Activated gamma-delta T cell treated with Interleukin-2 at 50 U/mL for 16 hours (primary cell): Measurements from ENCODE around the gene ATP13A3.

Source experiments
- DNase-seq: peaks from one replicate; pipeline ENCODE4 v3.0.0-alpha.2; 2020

ATP13A3 gene

DNA sequence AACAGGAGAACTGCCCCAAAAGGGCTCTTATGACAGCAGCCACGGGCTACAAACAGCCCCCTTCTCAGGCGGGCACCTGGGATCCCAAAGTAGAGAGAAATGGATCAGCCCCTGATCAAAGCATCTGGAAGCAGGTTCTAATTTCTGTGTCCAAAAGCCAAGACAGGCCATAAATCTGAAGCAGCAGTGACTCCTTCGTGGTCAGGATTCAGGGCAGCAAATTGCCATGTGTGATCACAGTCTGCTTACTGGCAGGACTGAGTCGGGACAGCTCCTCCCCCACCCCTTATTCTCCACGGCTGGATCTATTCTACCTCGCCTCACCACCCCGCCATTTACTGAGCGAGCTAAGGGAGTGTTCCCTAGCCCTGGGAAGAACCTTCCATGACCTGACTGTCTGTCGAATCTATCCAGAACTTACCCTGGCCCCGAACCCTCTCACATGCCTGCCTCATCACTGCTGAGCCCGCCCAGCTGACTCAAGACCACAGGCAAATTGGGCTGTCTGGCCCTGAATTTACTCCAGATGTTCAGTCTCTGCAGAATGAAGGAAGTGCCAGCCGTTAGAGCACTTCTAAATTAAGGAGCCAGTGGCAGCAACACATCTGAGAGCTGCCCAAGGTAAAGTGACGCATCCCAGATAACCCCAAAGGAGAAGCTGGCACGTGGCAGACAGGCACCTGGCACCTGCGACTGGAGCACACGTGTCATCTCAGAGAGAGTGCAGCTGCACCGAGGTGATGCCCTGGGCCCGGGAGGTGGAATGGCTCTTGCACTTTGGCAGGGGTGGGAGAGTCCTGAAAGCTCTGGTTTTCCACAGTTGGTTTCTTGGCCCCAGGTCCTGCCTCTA is 118.6 kb downstream of the ATP13A3 start:
- no peak for DNase-seq

DNA sequence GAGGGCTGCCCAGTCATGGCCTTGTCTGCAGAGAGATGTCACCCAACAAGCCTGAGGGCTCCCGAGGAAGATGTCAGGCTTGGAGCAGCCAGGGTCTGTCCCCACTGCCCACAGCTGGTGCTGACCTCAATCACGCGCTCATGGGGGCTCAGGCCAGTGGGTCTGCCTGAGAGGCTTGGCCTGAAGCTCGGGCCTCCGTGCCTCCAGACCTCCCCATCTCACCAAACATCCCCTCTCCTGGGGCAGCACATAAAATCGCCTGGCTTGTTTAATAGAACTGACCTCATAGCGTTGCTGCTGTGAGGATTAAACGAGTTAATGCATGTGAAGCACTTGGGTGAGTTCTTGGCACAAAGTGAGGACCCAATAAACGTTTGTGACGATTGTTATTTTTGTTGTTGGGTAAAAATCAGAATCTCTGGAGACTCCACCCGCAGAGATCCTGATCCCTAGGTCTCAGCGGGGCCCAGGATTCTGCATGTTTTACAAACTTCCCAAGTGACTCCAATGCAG is 120.8 kb downstream of the ATP13A3 start:
- no peak for DNase-seq

DNA sequence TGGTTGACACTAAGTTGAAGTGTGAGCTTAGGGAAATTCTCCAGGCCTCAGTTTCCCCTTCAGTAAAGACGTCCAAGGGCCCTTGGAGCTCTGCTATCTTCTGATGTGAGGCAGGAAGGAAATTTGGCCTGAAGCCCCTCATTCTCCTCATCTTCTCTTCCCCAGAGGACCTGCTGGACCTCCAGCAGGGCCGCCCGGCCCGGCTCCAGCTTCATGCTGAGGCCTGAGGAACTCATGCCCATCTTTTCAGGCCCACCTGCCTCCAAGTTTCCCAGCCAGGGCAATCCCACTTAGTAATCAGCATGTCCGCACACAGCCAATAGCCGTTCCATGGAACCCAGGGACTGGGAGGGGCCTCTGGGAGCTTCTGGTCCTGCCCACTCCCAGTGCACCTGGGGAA is 121.3 kb downstream of the ATP13A3 start:
- no peak for DNase-seq

DNA sequence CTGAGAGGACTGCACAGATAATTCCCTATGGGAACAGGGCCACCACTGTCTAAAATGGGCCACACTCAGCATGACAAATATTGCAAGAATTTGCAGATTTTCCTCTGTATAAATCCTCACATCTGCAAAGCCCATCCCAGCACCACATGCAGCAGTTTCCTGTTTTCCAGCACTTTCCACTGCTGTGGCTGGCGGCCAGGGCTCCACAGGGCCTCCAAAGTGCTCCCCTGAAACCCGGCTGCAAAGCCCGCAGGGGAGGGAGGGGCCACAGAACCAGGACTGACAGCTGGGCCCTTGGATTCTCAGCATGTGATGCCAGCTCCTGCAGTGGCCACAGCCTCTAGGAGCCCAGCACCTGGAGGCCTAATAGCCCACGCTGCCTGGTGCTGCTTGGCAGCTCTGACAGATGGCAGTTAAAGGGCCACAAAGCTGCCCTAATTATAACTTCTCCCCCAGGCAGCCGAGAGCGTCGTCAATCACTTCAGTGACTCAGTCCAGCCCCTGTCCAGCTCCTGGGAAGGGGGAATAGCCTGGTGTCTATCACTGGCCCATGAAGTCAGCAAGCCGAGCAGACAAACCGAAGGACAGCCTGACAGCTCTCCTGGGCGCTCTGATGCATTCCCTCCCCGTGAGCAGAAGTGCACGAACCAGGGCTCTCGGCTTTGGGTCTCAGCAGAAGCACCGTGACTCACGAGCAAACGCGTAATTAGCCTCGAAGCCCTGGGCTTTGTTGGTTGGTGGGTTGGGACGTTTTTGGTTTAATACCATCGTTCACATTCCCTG is 122.0 kb downstream of the ATP13A3 start:
- DNase-seq: no peak

DNA sequence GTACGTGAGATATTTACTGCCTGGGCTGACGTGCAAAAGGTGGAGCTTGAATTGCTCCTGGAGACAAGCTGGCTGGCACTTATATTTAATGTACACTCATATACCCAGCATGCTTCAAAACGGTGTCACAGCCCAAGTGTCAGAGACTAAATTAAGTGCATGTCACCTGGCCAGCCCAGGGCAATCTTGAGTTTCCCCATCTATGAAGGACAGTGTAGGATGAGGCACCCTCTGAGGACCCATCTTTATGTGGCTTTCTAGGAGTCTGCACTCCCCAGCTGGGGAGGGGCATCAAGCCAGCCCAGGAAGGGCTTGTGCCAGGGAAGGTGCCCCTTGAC is 122.5 kb downstream of the ATP13A3 start:
- no peak for DNase-seq

DNA sequence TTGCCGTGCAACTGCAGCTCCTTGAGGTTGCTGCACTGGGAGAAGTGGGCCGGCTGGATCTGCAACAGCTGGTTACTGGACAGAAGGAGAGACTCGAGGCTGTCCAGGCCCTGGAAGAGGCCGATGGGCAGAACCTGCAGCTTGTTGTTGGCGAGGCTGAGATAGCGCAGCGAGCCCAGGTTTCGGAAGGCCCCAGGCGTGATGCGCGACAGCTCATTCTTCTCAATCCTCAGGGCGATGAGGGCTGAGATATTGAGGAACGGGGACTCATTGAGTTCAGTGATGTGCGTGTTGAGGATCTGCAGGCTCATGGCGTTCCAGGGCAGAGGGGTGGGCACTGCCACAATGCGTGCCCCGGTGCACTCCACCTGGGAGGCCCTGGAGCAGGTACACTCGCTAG is 126.2 kb downstream of the ATP13A3 start:
- DNase-seq: no peak

DNA sequence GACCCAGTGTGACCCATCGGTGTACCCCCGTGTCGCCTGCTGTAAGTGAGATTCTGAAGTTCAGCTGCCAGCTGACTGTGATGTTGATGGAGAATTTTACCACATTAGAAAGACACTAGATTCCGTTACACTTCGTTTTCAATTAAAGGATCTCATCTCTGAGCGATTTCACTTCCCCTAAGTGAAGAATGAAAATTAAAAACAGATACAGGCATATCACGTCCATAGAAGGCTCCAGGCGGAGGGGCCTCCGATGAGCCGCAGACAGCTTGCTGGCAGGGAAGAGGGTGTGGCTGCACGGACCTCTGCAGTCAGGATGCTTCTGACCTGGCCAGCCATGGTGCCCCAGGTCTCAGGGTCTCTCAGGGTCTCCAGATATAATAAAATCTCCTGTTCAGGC is 129.1 kb downstream of the ATP13A3 start:
- DNase-seq: no peak

DNA sequence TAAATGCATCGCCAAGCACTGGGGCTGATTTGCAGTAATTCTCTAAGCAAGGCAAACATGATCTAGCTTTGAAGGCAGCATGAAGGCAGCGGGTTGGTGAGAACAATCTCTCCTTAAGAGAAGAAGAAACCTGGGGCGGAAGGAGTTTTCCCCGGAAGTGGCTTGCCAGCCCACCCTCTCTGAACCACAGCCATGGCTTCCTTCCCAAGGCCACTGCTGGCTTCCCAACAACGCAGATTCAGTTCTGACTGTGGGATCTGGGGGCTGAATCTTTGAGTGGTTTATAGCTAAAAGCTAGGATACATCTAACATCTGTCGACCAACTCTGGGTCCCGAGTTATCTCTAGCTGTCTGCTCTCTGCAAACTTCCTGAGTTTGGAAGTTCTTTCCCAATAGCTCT is 131.4 kb downstream of the ATP13A3 start:
- DNase-seq: no peak

DNA sequence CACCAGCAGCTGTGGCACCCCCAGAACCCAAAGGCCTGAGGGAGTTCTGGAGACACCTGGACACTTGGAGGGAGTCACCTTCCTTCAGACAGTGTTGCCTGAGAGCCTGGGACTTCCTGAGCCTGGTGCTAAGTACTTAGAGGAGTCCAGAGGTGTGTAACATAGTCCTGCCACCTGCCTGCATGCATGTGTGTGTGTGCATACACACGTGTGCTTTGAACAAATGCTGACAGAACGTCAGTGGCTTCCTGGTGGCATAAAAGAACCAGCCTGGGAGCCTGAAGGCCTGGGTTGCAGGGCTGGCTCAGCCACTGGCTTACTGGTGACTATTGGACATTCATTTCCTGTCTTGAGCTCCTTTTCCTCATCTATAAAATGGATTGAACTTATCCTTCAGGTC is 132.5 kb downstream of the ATP13A3 start:
- no peak for DNase-seq
